KG1 (cell line): ENCODE measurements around the gene SLC6A7.
"Not testable (repeated sequence)": the region's sequence is repeated elsewhere in the genome, so short reads cannot be mapped to it uniquely, and the experiment has no call there.

ENCODE experiments used
- DNase-seq: peaks from one replicate; lab custom pipeline; 2025; lab: John Stamatoyannopoulos, UW

SLC6A7 gene

GRCh38 chr5:150217873-150218692 lies 28.2 kb downstream of the SLC6A7 start:
- DNase-seq: peak; percentile 31

GRCh38 chr5:150218693-150219035 lies 28.8 kb downstream of the SLC6A7 start:
- no peak for DNase-seq

GRCh38 chr5:150219142-150219541 lies 29.3 kb downstream of the SLC6A7 start:
- no peak for DNase-seq

- no peak for DNase-seq
Observed at GRCh38 chr5:150219861-150220260, 30.0 kb downstream of the SLC6A7 start.

- no peak for DNase-seq
Observed at GRCh38 chr5:150221471-150221870, 31.6 kb downstream of the SLC6A7 start.

- no peak for DNase-seq
Observed at GRCh38 chr5:150222906-150223305, 33.0 kb downstream of the SLC6A7 start.

- no peak for DNase-seq
Observed at GRCh38 chr5:150223474-150223873, 33.6 kb downstream of the SLC6A7 start.

GRCh38 chr5:150224483-150225027 lies 34.7 kb downstream of the SLC6A7 start:
- DNase-seq: no peak

- DNase-seq: no peak
Observed at GRCh38 chr5:150227036-150227435, 37.2 kb downstream of the SLC6A7 start.

- DNase-seq: no peak
Observed at GRCh38 chr5:150227606-150228273, 37.9 kb downstream of the SLC6A7 start.

GRCh38 chr5:150229571-150229970 lies 39.7 kb downstream of the SLC6A7 start:
- DNase-seq: no peak

- no peak for DNase-seq
Observed at GRCh38 chr5:150230842-150231241, 41.0 kb downstream of the SLC6A7 start.

GRCh38 chr5:150233706-150234105 lies 43.8 kb downstream of the SLC6A7 start:
- not testable (repeated sequence) for DNase-seq

GRCh38 chr5:150234576-150235499 lies 45.0 kb downstream of the SLC6A7 start:
- no peak for DNase-seq

- no peak for DNase-seq
Observed at GRCh38 chr5:150235500-150235854, 45.6 kb downstream of the SLC6A7 start.

- no peak for DNase-seq
Observed at GRCh38 chr5:150236313-150236712, 46.5 kb downstream of the SLC6A7 start.

GRCh38 chr5:150236981-150237754 lies 47.3 kb downstream of the SLC6A7 start:
- DNase-seq: no peak

GRCh38 chr5:150238646-150239045 lies 48.8 kb downstream of the SLC6A7 start:
- DNase-seq: no peak

- DNase-seq: no peak
Observed at GRCh38 chr5:150239099-150239793, 49.4 kb downstream of the SLC6A7 start.

GRCh38 chr5:150239794-150240122 lies 49.9 kb downstream of the SLC6A7 start:
- no peak for DNase-seq
